ENCODE measurements around the gene OTOS.

DNA sequence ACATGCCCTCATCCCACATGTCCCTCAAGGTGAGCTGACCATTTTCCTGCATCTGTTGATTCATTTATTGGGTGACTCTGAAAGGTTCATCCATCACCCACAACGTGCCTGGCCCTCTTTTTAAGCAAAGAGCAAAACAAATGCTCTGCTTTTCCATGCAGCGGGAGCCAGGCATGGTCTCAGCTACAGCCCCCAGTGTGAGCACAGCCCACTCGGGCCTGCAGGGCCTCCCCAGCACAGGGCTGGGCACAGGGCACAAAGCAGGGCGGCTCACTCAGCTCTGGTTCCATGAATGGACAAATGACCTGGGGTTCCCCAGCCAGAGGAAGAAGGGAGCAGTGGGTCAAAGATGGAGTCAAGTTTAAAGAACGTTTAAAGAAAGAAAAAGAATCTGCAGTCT is 24.1 kb upstream of the OTOS start:
- TF ChIP-seq, protein P1, sequence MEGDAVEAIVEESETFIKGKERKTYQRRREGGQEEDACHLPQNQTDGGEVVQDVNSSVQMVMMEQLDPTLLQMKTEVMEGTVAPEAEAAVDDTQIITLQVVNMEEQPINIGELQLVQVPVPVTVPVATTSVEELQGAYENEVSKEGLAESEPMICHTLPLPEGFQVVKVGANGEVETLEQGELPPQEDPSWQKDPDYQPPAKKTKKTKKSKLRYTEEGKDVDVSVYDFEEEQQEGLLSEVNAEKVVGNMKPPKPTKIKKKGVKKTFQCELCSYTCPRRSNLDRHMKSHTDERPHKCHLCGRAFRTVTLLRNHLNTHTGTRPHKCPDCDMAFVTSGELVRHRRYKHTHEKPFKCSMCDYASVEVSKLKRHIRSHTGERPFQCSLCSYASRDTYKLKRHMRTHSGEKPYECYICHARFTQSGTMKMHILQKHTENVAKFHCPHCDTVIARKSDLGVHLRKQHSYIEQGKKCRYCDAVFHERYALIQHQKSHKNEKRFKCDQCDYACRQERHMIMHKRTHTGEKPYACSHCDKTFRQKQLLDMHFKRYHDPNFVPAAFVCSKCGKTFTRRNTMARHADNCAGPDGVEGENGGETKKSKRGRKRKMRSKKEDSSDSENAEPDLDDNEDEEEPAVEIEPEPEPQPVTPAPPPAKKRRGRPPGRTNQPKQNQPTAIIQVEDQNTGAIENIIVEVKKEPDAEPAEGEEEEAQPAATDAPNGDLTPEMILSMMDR (conservative IDR thresholded peaks at IDR 0.05 in 1 of 2, IDR thresholded peaks at IDR 0.05 in 1 of 2; ENCODE audit: extremely low read depth in 1 of 2, insufficient read depth in 1 of 2, low read depth in 1 of 2, low read length in 2 of 2) = no peak
- TF ChIP-seq EZH2 (IDR thresholded peaks at IDR 0.05; ENCODE audit: borderline replicate concordance, low read length) = no peak

Data from mammary epithelial cell (primary cell).